ENCODE measurements around the gene TMEM255B.

Gene TMEM255B

DNA sequence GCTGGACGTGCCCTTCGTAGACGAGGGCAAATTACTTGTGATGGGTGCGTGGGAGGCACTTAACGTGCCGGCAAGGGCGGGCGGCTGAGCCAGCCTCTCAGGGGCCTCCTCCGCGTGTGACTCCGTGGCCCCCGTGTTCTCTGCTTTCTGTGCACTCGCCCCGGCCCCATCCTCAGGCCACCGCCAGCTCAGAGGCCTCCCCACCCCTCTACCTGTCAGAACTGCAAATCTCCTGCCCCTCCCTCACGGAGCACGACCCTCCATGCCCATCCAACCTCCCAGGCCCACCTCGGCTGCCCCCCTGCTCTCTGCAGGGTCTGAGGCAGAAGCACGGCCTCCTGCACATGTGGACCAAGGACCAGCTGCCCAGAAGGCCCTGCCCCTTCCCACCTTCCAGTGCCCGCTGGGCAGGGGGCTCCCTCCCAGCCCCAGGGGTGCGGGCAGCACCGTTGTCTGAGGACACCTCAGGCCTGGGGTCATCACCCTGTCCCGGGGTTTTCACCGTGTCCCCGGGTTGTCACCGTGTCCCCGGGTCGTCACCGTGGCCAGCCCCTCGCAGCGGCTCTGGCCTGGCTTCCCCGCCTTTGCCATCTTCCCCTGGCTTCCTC, 44.5 kb downstream of the TMEM255B start:
- no peak for TF ChIP-seq FOXK2 (IDR thresholded peaks at IDR 0.05)
- no peak for TF ChIP-seq SUZ12 (IDR thresholded peaks at IDR 0.05)
- TF ChIP-seq L3MBTL2 (conservative IDR thresholded peaks at IDR 0.05) = no peak
- no peak for TF ChIP-seq ZNF384 (IDR thresholded peaks at IDR 0.05)
- TF ChIP-seq FOXM1 (IDR thresholded peaks at IDR 0.05; ENCODE audit: borderline replicate concordance) = no peak
- no peak for TF ChIP-seq FOXA1 (IDR thresholded peaks at IDR 0.05)
- no peak for TF ChIP-seq NFRKB (IDR thresholded peaks at IDR 0.05)
- no peak for TF ChIP-seq CTBP1 (IDR thresholded peaks at IDR 0.05; ENCODE audit: borderline replicate concordance)
- TF ChIP-seq, protein P1, sequence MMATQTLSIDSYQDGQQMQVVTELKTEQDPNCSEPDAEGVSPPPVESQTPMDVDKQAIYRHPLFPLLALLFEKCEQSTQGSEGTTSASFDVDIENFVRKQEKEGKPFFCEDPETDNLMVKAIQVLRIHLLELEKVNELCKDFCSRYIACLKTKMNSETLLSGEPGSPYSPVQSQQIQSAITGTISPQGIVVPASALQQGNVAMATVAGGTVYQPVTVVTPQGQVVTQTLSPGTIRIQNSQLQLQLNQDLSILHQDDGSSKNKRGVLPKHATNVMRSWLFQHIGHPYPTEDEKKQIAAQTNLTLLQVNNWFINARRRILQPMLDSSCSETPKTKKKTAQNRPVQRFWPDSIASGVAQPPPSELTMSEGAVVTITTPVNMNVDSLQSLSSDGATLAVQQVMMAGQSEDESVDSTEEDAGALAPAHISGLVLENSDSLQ (IDR thresholded peaks at IDR 0.05) = no peak
- ChIA-PET CTCF (no interaction called here), POLR2A (no interaction called here)
- no peak for DNase-seq (ENCODE audit: extremely low spot score)

DNA sequence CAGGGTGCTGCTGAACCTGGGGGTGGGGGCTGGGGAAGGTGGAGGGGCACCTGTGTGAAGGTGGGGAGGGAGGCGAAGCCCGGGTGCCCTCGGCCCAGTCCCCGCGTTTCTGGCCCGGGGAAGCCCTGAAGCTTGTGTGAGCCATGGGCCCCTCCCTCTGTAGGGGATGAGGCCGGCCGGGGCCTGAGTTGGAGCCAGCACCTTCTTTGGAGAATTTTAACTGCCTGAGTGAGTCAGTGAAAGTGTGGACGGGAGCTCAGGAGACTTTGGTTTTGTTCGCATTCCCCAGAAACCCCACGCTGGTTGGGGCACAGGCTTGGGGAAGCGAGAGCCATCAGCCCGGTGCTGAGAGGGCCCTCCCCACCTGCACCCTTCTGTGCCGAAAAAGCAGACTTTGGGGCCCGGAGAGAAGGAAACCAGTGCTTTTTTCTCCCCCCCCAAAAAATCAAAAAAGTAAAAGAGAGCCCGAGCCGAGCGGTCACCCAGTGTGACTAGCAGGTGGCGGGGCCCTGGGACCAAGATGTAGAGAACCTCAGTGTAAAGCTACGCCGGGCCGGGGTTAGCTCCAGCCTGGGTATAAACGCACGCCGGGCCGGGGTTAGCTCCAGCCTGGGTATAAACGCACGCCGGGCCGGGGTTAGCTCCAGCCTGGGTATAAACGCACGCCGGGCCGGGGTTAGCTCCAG, 45.1 kb downstream of the TMEM255B start:
- TF ChIP-seq SP1 (IDR thresholded peaks at IDR 0.05) (no peak), FOXA1 (IDR thresholded peaks at IDR 0.05) (no peak), FOXM1 (IDR thresholded peaks at IDR 0.05; ENCODE audit: borderline replicate concordance) (no peak), FOXK2 (IDR thresholded peaks at IDR 0.05) (no peak), CTBP1 (IDR thresholded peaks at IDR 0.05; ENCODE audit: borderline replicate concordance) (no peak), ELF4 (IDR thresholded peaks at IDR 0.05) (no peak), LEF1 (IDR thresholded peaks at IDR 0.05; ENCODE audit: borderline replicate concordance) (no peak), BHLHE40 (IDR thresholded peaks at IDR 0.05; ENCODE audit: borderline replicate concordance) (no peak), L3MBTL2 (conservative IDR thresholded peaks at IDR 0.05) (no peak), HDGF (IDR thresholded peaks at IDR 0.05; ENCODE audit: borderline replicate concordance) (no peak), SUZ12 (IDR thresholded peaks at IDR 0.05) (no peak), ZNF384 (IDR thresholded peaks at IDR 0.05) (no peak), ARNT (IDR thresholded peaks at IDR 0.05) (no peak), NFRKB (IDR thresholded peaks at IDR 0.05) (no peak), TARDBP (IDR thresholded peaks at IDR 0.05) (no peak)
- TF ChIP-seq, protein P1 (IDR thresholded peaks at IDR 0.05) = no peak
- POLR2A ChIA-PET = no interaction called here
- DNase-seq (ENCODE audit: extremely low spot score) = no peak
- CTCF ChIA-PET = no interaction called here

DNA sequence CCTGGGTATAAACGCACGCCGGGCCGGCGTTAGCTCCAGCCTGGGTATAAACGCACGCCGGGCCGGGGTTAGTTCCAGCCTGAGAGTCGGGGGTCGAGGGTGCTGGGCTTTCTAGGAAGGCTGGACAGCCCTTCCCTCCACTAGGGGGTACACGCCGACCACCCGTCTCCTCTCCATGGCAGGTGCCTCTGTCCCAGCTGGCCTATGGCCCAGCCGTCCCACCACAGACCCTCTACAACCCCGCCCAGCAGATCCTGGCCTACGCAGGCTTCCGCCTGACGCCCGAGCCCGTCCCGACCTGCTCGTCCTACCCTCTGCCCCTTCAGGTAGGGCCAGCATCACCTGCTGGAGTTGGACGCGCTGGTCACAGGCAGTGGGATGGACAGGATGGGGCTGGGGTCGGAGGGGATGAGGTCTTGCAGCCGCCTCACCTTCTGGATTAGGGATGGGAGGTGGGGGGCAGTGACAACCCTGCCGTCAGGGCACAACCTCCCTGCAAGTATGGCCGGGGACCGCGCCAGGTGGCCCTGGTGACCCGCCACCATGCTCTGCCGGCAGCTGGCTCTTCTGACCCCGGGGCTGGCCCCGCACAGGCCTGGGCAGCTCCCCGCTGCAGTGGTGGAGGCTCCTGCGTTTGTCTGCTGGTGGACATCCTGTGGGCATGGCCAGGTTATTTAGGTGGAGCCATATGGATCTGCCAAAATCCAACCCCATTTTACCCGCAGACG, 45.8 kb downstream of the TMEM255B start:
- TF ChIP-seq L3MBTL2 (conservative IDR thresholded peaks at IDR 0.05) (no peak), ZNF384 (IDR thresholded peaks at IDR 0.05) (no peak), HDGF (IDR thresholded peaks at IDR 0.05; ENCODE audit: borderline replicate concordance) (no peak), BHLHE40 (IDR thresholded peaks at IDR 0.05; ENCODE audit: borderline replicate concordance) (no peak), NFRKB (IDR thresholded peaks at IDR 0.05) (no peak), SP1 (IDR thresholded peaks at IDR 0.05) (no peak), CTBP1 (IDR thresholded peaks at IDR 0.05; ENCODE audit: borderline replicate concordance) (no peak), FOXK2 (IDR thresholded peaks at IDR 0.05) (no peak), SUZ12 (IDR thresholded peaks at IDR 0.05) (no peak), ELF4 (IDR thresholded peaks at IDR 0.05) (no peak), TARDBP (IDR thresholded peaks at IDR 0.05) (no peak)
- CTCF ChIA-PET = no interaction called here
- POLR2A ChIA-PET = no interaction called here

DNA sequence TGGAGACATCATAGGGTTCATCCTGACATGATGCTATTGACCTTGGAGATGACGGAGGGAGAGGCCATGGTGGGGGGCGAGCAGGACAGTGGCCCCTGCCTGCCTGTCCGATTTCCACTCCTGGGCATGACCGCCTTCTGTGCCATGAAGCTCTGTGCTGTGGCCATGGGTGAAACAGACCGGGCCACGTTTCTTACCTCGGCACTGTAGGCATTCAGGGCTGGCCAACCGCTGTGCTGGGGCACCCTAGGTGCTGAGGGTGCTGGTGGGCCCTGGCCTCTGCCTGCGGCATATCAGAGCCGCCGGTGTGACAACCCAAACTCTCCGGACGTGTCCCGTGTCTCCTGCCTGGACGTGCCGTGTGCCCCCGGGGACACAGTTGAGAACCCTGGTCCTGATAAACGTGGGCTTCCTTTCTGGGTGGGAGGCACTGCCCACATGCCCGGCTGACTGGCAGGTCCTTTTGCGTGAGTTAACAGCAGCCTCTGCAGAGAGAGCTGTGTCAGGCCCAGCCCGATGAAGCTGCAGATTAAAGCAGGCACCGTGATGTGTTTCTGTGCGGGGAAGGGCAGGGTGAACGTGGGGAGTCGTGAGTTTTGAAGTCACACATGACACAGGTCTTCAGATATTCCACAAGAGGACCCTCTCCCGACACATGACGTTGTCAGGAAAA, 46.5 kb downstream of the TMEM255B start:
- ChIA-PET CTCF (no interaction called here), POLR2A (no interaction called here)
- DNase-seq (ENCODE audit: extremely low spot score) = no peak

More for the DNA sequence above, 45.8 kb downstream of the TMEM255B start:
- no peak for DNase-seq (ENCODE audit: extremely low spot score)

DNA sequence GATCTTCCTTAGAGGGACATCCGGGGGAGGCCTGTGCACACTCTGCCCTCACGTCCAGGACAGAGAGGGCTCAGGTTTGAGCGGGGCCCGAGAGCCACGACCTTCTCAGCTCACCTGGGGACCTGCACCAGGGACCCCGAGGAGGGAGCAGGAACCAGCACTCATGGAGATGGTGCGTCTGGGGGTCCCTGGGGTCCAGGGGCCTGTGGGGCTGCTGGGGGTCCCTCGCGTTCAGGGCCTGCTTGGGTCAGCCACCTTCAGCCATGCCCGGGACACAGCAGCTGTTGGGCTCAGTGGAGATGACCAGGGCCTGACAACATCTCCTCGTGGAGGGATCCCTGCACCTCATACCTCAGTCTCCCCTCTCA, 47.1 kb downstream of the TMEM255B start:
- ChIA-PET POLR2A (no interaction called here), CTCF (no interaction called here)
- TF ChIP-seq BHLHE40 (IDR thresholded peaks at IDR 0.05; ENCODE audit: borderline replicate concordance) (no peak), SUZ12 (IDR thresholded peaks at IDR 0.05) (no peak), L3MBTL2 (conservative IDR thresholded peaks at IDR 0.05) (no peak), ELF4 (IDR thresholded peaks at IDR 0.05) (no peak), FOXA1 (IDR thresholded peaks at IDR 0.05) (no peak), ARNT (IDR thresholded peaks at IDR 0.05) (no peak), LEF1 (IDR thresholded peaks at IDR 0.05; ENCODE audit: borderline replicate concordance) (no peak), NFRKB (IDR thresholded peaks at IDR 0.05) (no peak), CTBP1 (IDR thresholded peaks at IDR 0.05; ENCODE audit: borderline replicate concordance) (no peak), TARDBP (IDR thresholded peaks at IDR 0.05) (no peak), FOXM1 (IDR thresholded peaks at IDR 0.05; ENCODE audit: borderline replicate concordance) (no peak), SP1 (IDR thresholded peaks at IDR 0.05) (no peak), ZNF384 (IDR thresholded peaks at IDR 0.05) (no peak), FOXK2 (IDR thresholded peaks at IDR 0.05) (no peak), HDGF (IDR thresholded peaks at IDR 0.05; ENCODE audit: borderline replicate concordance) (no peak)
- TF ChIP-seq, protein P1 (IDR thresholded peaks at IDR 0.05) = no peak
- DNase-seq (ENCODE audit: extremely low spot score) = no peak

More for the DNA sequence above, 46.5 kb downstream of the TMEM255B start:
- TF ChIP-seq ARNT (IDR thresholded peaks at IDR 0.05) (no peak), LEF1 (IDR thresholded peaks at IDR 0.05; ENCODE audit: borderline replicate concordance) (no peak), SP1 (IDR thresholded peaks at IDR 0.05) (no peak), TARDBP (IDR thresholded peaks at IDR 0.05) (no peak), HDGF (IDR thresholded peaks at IDR 0.05; ENCODE audit: borderline replicate concordance) (no peak), FOXM1 (IDR thresholded peaks at IDR 0.05; ENCODE audit: borderline replicate concordance) (no peak), ZNF384 (IDR thresholded peaks at IDR 0.05) (no peak)
